Fibroblast of villous mesenchyme (primary cell): ENCODE data around the gene SHOC2. TPM values are rescaled to one million over a fixed set of nuclear protein-coding genes. Genes with fewer than 3 reads are reported as not detected.

ENCODE experiments used
- DNase-seq: peaks from one replicate; pipeline ENCODE4 v3.0.0-alpha.2; 2010; ENCODE audit warnings: low read depth
- H3K4me3 ChIP-seq: 2 replicates; pipeline ENCODE4 v1.5.1; 2011; ENCODE audit warnings: low read depth, mild to moderate bottlenecking, low read length
- CTCF ChIP-seq: IDR thresholded peaks from 2 replicates; pipeline ENCODE4 v1.5.1; 2012; ENCODE audit warnings: low read depth, mild to moderate bottlenecking, low read length; ENCODE audit not compliant: insufficient read depth
- small RNA-seq: library from RNA; depleted of rRNA; stranded (forward); fragments of <200 nt; gene quantifications from one replicate; pipeline ENCODE3, GENCODE V24; 2012
- total RNA-seq: library from RNA; depleted of rRNA; stranded (reverse); fragments of >200 nt; gene quantifications from 2 replicates; pipeline ENCODE4 v1.2.3, GENCODE V29; 2012

Gene SHOC2
- total RNA-seq, 1 donor, result 69.5 TPM

GRCh38 chr10:111034598-111035310 is 115.3 kb downstream of the SHOC2 start:
- DNase-seq, result peak; percentile 10
- no peak for TF ChIP-seq CTCF
- no peak overlapping the region for H3K4me3 ChIP-seq

- no peak for TF ChIP-seq CTCF
- no peak overlapping the region for H3K4me3 ChIP-seq
- DNase-seq, result peak; percentile 7
Observed at GRCh38 chr10:111035542-111035941, 116.1 kb downstream of the SHOC2 start.

GRCh38 chr10:111037858-111038257 is 118.5 kb downstream of the SHOC2 start:
- no peak overlapping the region for H3K4me3 ChIP-seq
- TF ChIP-seq CTCF, result peak; percentile 33
- DNase-seq, result no peak

GRCh38 chr10:111039522-111039921 is 120.1 kb downstream of the SHOC2 start:
- TF ChIP-seq CTCF, result no peak
- no peak for DNase-seq

GRCh38 chr10:111057006-111057405 is 137.6 kb downstream of the SHOC2 start:
- no peak overlapping the region for H3K4me3 ChIP-seq
- no peak for TF ChIP-seq CTCF

More at GRCh38 chr10:111039522-111039921, 120.1 kb downstream of the SHOC2 start:
- H3K4me3 ChIP-seq, result no peak overlapping the region

More at GRCh38 chr10:111057006-111057405, 137.6 kb downstream of the SHOC2 start:
- no peak for DNase-seq

Small RNAs within 50 kb of the gene (small RNA-seq; reads per million reads assigned to genes)
- gene MIR548E, result 1.1 reads per million, percentile 19 among the genes with 10 or more reads in this experiment

Other genes starting within 250 kb of the SHOC2 start
- gene PDCD4, start 47.7 kb upstream of the SHOC2 start, total RNA-seq, result 18.4 and 35.8 TPM in 2 replicates
- gene BBIP1, start 424 bp upstream of the SHOC2 start, total RNA-seq, result 20.6 and 23.3 TPM in 2 replicates
- 0.32 and 3.0 TPM in 2 replicates for gene ADRA2A, start 157.4 kb downstream of the SHOC2 start, total RNA-seq